ENCODE measurements around the gene ST7. TPM values are rescaled to one million over a fixed set of nuclear protein-coding genes. Genes with fewer than 3 reads are reported as not detected.

Gene ST7
- total RNA-seq, 1 experiment from 2014 or later, result 12.9 TPM

DNA sequence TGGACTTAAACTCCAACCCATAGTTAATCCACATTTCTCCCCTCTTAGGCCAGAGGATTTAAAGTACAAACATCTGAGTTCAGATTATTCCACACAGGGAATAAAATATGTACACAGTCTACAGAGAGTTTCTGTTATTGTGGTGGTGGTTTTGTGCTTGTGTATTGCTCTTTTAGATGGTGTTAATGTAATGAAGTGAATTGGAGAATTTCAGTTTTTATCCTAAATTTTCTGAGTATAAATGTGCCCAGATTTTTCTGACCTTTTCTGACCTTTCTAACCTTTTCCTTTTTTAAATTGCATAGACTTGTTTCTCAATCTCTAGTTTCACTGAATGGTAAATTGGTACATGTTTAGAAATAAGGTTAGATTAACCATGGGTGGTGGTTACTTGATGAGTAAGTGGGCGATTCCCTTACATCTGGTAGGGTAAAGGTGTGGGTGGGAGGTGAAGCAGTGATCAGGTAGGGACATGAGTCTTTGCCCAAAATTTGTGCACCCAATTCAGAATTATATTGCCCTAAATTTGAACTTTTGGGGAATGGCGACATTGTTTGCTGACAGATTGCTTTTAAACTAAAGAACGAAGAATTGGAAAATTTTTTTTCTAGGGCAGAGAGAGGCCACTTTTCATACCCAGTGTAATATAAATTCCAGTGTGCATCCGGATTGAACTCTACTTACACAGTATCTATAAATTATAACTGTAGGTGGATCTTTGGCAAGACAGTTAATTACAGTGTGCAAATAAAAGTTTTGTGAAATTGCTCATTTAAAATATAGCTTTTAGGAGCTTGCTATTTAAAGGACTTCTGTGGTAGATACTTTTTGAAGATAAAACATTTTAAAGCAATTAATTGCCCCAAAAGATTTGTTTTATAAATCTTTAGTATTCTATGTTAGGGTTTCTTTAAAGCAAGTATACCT lies 62.2 kb downstream of the ST7 start:
- Histone ChIP-seq H3K79me2 (ENCODE audit: insufficient read depth, low read length) (no peaks in the 10 kb centered on the region), H2BK12ac (ENCODE audit: insufficient read length, low read depth, low read length) (no peak overlapping the region), H4K91ac (ENCODE audit: insufficient read length, low read depth, low read length) (no peak overlapping the region), H3K4me1 (ENCODE audit: insufficient read depth, low read length) (no peaks in the 10 kb centered on the region; the same call in 1 of the 2 replicates), H3K9ac (ENCODE audit: extremely low read depth, insufficient read length, low read length) (no peak overlapping the region), H3K23me2 (ENCODE audit: insufficient read length, low read depth, low read length, poor library complexity, severe bottlenecking) (no peaks in the 10 kb centered on the region), H3T11ph (ENCODE audit: low read length) (no peak overlapping the region), H2BK15ac (ENCODE audit: low read depth, low read length) (no peak overlapping the region), H3K18ac (ENCODE audit: insufficient read length, low read depth, low read length) (no peak overlapping the region), H3K9me3 (ENCODE audit: control insufficient read depth, low read depth, low read length) (no peaks in the 10 kb centered on the region), H2BK20ac (ENCODE audit: low read depth, low read length, poor library complexity, severe bottlenecking) (no peak overlapping the region), H3K27ac (ENCODE audit: insufficient read length, low read depth, low read length) (no peak overlapping the region), H3K23ac (ENCODE audit: insufficient read length, low read depth, low read length) (no peak overlapping the region), H2AK5ac (ENCODE audit: insufficient read length, low read length) (no peak overlapping the region), H2BK120ac (ENCODE audit: low read depth, low read length, poor library complexity, severe bottlenecking) (no peak overlapping the region), H4K5ac (ENCODE audit: insufficient read length, low read depth, low read length) (no peak overlapping the region), H3K4ac (ENCODE audit: low read depth, low read length) (no peak overlapping the region), H4K8ac (replicated peaks; ENCODE audit: insufficient read length, low read depth, low read length) (no peak overlapping the region), H3K27me3 (ENCODE audit: insufficient read depth, low read length) (no peaks in the 10 kb centered on the region), H3K14ac (ENCODE audit: insufficient read depth, low read length) (no peak overlapping the region), H4K20me1 (ENCODE audit: control insufficient read depth, insufficient read depth, insufficient read length) (no peaks in the 10 kb centered on the region), H2BK5ac (ENCODE audit: insufficient read length, low read length) (no peak overlapping the region), H3K56ac (ENCODE audit: insufficient read length, low read depth, low read length) (no peak overlapping the region), H3K4me2 (ENCODE audit: insufficient read depth, insufficient read length, low read length) (no peak overlapping the region), H2AFZ (ENCODE audit: low read length) (no peak overlapping the region), H3K79me1 (ENCODE audit: insufficient read depth, low read depth, low read length, poor library complexity, severe bottlenecking) (no peaks in the 10 kb centered on the region)
- Mint-ChIP-seq H3K27me3 (ENCODE audit: low read depth) (no peaks in the 10 kb centered on the region), H3K27ac (peak overlapping the region in 1 of 3 experiments; percentile 47; a peak in 1 of 7 replicates), H3K9me3 (no peaks in the 10 kb centered on the region), H3K36me3 (ENCODE audit: insufficient read depth in 1 of 3, low read depth in 3 of 3) (no peaks in the 10 kb centered on the region), H3K4me3 (no peak overlapping the region), H3K4me1 (peaks cover 0 to 8% of the 10 kb centered on the region in 2 experiments; a peak in 3 of 4 replicates)
- TF ChIP-seq, protein P1, sequence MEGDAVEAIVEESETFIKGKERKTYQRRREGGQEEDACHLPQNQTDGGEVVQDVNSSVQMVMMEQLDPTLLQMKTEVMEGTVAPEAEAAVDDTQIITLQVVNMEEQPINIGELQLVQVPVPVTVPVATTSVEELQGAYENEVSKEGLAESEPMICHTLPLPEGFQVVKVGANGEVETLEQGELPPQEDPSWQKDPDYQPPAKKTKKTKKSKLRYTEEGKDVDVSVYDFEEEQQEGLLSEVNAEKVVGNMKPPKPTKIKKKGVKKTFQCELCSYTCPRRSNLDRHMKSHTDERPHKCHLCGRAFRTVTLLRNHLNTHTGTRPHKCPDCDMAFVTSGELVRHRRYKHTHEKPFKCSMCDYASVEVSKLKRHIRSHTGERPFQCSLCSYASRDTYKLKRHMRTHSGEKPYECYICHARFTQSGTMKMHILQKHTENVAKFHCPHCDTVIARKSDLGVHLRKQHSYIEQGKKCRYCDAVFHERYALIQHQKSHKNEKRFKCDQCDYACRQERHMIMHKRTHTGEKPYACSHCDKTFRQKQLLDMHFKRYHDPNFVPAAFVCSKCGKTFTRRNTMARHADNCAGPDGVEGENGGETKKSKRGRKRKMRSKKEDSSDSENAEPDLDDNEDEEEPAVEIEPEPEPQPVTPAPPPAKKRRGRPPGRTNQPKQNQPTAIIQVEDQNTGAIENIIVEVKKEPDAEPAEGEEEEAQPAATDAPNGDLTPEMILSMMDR (conservative IDR thresholded peaks at IDR 0.05), result no peak
- WGBS (ENCODE audit: extremely low coverage, insufficient read length, low lambda C conversion rate), result no CpG with 5 or more reads among the region's 4 CpGs
- DNase-seq, result no peak
